Measurements from ENCODE around the gene PARP9. TPM values are rescaled to one million over a fixed set of nuclear protein-coding genes. Genes with fewer than 3 reads are reported as not detected.

Gene PARP9
- 5.2 to 7.0 TPM (median 6.2 TPM) in 5 replicates for total RNA-seq (2022; extraction: Qiagen RNA extraction; ENCODE audit: low read depth)

DNA sequence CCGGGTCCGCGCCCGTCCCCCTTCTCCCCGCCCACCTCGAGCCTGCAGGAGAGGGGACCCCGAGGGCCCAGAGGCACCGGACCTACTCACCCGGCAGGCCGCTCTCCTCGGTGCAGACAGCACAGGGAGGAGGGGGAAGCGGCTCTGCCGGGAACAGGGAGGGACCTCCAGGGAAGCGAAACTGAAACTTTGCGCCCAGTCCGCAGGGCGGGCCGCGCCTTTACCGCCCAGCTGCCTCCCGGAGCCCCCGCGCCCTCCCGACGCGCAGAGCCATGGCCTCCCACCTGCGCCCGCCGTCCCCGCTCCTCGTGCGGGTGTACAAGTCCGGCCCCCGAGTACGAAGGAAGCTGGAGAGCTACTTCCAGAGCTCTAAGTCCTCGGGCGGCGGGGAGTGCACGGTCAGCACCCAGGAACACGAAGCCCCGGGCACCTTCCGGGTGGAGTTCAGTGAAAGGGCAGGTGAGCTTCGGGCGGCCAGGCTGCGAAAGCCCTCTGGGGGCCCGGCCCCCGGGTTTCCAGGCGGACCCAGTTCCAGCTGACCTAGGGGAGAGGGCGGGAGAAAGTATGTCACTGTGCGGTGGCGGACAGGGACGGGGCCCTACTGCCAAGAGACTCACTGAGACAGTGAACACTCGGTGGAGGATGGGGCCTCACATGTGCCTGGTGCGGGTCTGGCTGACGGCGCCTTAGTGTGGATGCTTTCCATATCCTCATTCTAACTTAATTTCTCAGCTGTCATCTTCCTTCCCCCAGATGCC lies at the start of gene PARP9, which contains the start of gene DTX3L:
Gene PARP9 (minus strand): TSS at position 146 of the 758 bp plus-strand sequence. CDS start 4,680 bp downstream, outside the sequence.
Gene DTX3L (plus strand): TSS at position 184 of the 758 bp plus-strand sequence. CDS start 89 bp downstream, at position 273.

DNA sequence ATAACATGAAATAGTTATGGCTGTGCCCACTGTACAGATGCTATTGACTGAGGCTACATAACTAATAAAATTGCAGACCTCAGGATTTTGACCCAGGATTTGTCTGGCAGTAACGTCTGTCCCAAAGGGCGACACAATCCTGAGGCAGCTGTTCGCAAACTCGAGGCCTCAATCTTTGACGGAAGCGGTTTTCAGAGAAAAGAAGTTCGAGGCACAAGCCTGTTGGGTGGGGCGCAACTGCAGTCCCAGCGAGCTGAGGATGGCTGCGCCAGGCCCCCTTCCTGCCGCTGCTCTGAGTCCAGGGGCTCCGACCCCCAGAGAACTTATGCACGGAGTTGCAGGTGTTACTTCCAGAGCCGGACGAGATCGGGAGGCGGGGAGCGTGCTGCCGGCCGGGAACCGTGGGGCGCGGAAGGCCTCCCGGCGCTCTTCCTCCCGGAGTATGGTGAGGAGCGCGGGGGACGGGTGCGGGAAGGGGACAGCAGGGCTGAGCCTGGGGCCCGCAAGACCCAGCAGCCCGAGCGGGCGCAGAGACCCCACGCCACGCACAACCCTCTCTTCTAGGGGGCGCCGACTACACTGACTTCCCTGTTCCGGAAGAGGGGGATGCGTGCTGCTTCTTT lies 13.4 kb upstream of the PARP9 start, which contains the start of gene PARP15:
Gene PARP15 (plus strand): TSS at position 242 of the 623 bp plus-strand sequence. CDS start 18 bp downstream, at position 260.

DNA sequence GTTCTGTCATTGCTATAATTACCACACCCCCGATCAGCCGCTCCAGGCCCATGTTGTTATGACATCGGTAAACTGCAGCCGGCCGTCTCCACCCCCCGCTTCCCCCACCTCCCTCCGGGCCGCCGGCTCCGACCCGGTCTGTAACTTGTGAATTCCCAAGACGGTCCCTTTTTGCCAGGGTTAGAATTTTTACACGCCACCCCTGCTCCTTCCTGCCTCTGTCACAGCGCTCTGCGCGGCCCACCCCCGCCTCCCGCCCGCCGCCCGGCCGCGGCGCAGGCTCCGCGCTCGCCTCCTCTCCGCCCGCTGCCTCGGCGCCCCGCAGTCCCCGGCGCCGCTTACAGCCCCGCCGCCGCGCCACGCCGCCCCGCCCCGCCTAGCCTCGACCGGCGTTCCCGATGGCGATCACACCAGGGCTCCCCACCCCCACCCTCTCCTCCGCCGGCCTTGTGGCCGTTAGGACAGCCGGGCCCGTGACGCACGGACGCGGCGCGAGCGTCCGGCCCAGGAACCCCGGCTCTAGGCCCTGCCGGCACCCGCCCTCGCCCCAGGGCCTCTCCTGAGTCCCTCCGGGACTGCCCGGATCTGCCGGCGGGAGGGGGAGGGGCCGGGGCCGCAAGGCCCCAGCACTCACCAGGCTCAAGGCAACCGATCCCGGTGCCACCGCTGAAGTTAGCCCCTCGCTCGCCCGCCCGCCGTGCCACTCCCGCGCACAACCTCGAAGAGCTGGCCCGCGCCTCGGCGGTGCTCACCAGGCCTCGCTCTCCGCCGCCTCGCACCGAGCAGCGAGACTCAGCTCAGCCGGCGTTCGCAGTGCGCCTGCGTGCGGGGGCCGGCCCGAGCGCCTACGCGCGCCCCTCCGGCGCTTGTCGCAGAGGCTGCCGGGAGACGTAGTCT lies 49.7 kb downstream of the PARP9 start, which contains the start of gene KPNA1:
Gene KPNA1 (minus strand): TSS at position 817 of the 897 bp plus-strand sequence. CDS start 18,374 bp downstream, outside the sequence.

Other genes starting within 250 kb of the PARP9 start
- 0.43 to 2.0 TPM (median 0.81 TPM) in 5 replicates for gene CSTA, start 239.1 kb downstream of the PARP9 start, total RNA-seq (2022; extraction: Qiagen RNA extraction; ENCODE audit: low read depth)
- 47.6 to 72.0 TPM (median 53.9 TPM) in 5 replicates for gene MIX23, start 181.1 kb downstream of the PARP9 start, total RNA-seq (2022; extraction: Qiagen RNA extraction; ENCODE audit: low read depth)
- 32.9 to 34.8 TPM (median 33.6 TPM) in 5 replicates for gene FAM162A, start 180.1 kb downstream of the PARP9 start, total RNA-seq (2022; extraction: Qiagen RNA extraction; ENCODE audit: low read depth)
- 2.9 to 3.9 TPM (median 3.5 TPM) in 5 replicates for gene WDR5B, start 148.2 kb downstream of the PARP9 start, total RNA-seq (2022; extraction: Qiagen RNA extraction; ENCODE audit: low read depth)
- 51.9 to 72.9 TPM (median 66.4 TPM) in 5 replicates for gene KPNA1, start 49.4 kb downstream of the PARP9 start, total RNA-seq (2022; extraction: Qiagen RNA extraction; ENCODE audit: low read depth)
- 6.9 to 9.0 TPM (median 8.3 TPM) in 5 replicates for gene DTX3L, start within 50 bp of the PARP9 start, total RNA-seq (2022; extraction: Qiagen RNA extraction; ENCODE audit: low read depth)
- not detected in 5 replicates for gene PARP15, start 13.3 kb upstream of the PARP9 start, total RNA-seq (2022; extraction: Qiagen RNA extraction; ENCODE audit: low read depth)
- gene PARP14, start 116.5 kb upstream of the PARP9 start, total RNA-seq (2022; extraction: Qiagen RNA extraction; ENCODE audit: low read depth): 8.3 to 9.4 TPM (median 8.8 TPM) in 5 replicates
- 4.7 to 6.4 TPM (median 5.2 TPM) in 5 replicates for gene HSPBAP1, start 229.5 kb upstream of the PARP9 start, total RNA-seq (2022; extraction: Qiagen RNA extraction; ENCODE audit: low read depth)
- 11.7 to 16.0 TPM (median 14.9 TPM) in 5 replicates for gene SLC49A4, start 230.8 kb upstream of the PARP9 start, total RNA-seq (2022; extraction: Qiagen RNA extraction; ENCODE audit: low read depth)

Measured in A549 treated with GW870086 at 1 μM for 4 hours (cell line).